Measurements from ENCODE around the gene FCGR3A. TPM values are rescaled to one million over a fixed set of nuclear protein-coding genes. Genes with fewer than 3 reads are reported as not detected.
"Not testable (repeated sequence)": the region's sequence is repeated elsewhere in the genome, so short reads cannot be mapped to it uniquely, and the experiment has no call there.

The FCGR3A gene
- polyA plus RNA-seq (2013, experiment 1 of 2; ENCODE audit: insufficient read length), result not detected
- polyA plus RNA-seq (2013, experiment 2 of 2; ENCODE audit: insufficient read length), result not detected

- DNase-seq, result no peak
Observed at GRCh38 chr1:161549652-161550051, at the start of gene FCGR3A. Gene FCGR3A (minus strand): TSS chr1:161549818. CDS start chr1:161549736, 82 bp downstream.

GRCh38 chr1:161597077-161597476, 47.5 kb upstream of the FCGR3A start:
- DNase-seq, result not testable (repeated sequence)

GRCh38 chr1:161595583-161595982, 46.0 kb upstream of the FCGR3A start:
- not testable (repeated sequence) for DNase-seq

- DNase-seq, result not testable (repeated sequence)
Observed at GRCh38 chr1:161595173-161595572, 45.6 kb upstream of the FCGR3A start.

- not testable (repeated sequence) for DNase-seq
Observed at GRCh38 chr1:161594269-161594984, 44.8 kb upstream of the FCGR3A start.

GRCh38 chr1:161593092-161593755, 43.6 kb upstream of the FCGR3A start:
- not testable (repeated sequence) for DNase-seq

GRCh38 chr1:161592586-161592985, 43.0 kb upstream of the FCGR3A start:
- DNase-seq, result not testable (repeated sequence)

GRCh38 chr1:161589920-161590319, 40.3 kb upstream of the FCGR3A start:
- not testable (repeated sequence) for DNase-seq

- not testable (repeated sequence) for DNase-seq
Observed at GRCh38 chr1:161589365-161589764, 39.7 kb upstream of the FCGR3A start.

- DNase-seq, result not testable (repeated sequence)
Observed at GRCh38 chr1:161588596-161588995, 39.0 kb upstream of the FCGR3A start.

- not testable (repeated sequence) for DNase-seq
Observed at GRCh38 chr1:161582882-161583281, 33.3 kb upstream of the FCGR3A start.

- not testable (repeated sequence) for DNase-seq
Observed at GRCh38 chr1:161580879-161581537, 31.4 kb upstream of the FCGR3A start.

GRCh38 chr1:161579856-161580507, 30.4 kb upstream of the FCGR3A start:
- DNase-seq, result not testable (repeated sequence)

GRCh38 chr1:161576676-161577075, 27.1 kb upstream of the FCGR3A start:
- not testable (repeated sequence) for DNase-seq

- DNase-seq, result not testable (repeated sequence)
Observed at GRCh38 chr1:161571703-161572102, 22.1 kb upstream of the FCGR3A start.

- DNase-seq, result not testable (repeated sequence)
Observed at GRCh38 chr1:161566602-161566960, 17.0 kb upstream of the FCGR3A start.

- not testable (repeated sequence) for DNase-seq
Observed at GRCh38 chr1:161563522-161563921, 13.9 kb upstream of the FCGR3A start.

- not testable (repeated sequence) for DNase-seq
Observed at GRCh38 chr1:161562441-161562840, 12.8 kb upstream of the FCGR3A start.

- DNase-seq, result not testable (repeated sequence)
Observed at GRCh38 chr1:161560960-161561715, 11.5 kb upstream of the FCGR3A start.

GRCh38 chr1:161557506-161558450, 8.2 kb upstream of the FCGR3A start:
- not testable (repeated sequence) for DNase-seq

GRCh38 chr1:161556990-161557389, 7.4 kb upstream of the FCGR3A start:
- not testable (repeated sequence) for DNase-seq
